ENCODE measurements around the gene DNAH8.

GRCh38 chr6:38714239-38715015 lies 684 bp upstream of the DNAH8 start:
- TF ChIP-seq, protein P1, sequence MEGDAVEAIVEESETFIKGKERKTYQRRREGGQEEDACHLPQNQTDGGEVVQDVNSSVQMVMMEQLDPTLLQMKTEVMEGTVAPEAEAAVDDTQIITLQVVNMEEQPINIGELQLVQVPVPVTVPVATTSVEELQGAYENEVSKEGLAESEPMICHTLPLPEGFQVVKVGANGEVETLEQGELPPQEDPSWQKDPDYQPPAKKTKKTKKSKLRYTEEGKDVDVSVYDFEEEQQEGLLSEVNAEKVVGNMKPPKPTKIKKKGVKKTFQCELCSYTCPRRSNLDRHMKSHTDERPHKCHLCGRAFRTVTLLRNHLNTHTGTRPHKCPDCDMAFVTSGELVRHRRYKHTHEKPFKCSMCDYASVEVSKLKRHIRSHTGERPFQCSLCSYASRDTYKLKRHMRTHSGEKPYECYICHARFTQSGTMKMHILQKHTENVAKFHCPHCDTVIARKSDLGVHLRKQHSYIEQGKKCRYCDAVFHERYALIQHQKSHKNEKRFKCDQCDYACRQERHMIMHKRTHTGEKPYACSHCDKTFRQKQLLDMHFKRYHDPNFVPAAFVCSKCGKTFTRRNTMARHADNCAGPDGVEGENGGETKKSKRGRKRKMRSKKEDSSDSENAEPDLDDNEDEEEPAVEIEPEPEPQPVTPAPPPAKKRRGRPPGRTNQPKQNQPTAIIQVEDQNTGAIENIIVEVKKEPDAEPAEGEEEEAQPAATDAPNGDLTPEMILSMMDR (IDR thresholded peaks at IDR 0.05; ENCODE audit: insufficient read depth, low read depth, low read length): no peak
- no peak for TF ChIP-seq EZH2 (IDR thresholded peaks at IDR 0.05; ENCODE audit: insufficient read depth, low read length)
